Fibroblast of pulmonary artery (primary cell): ENCODE data around the gene SINHCAF.
"Not testable (repeated sequence)": the region's sequence is repeated elsewhere in the genome, so short reads cannot be mapped to it uniquely, and the experiment has no call there.

ENCODE experiments used
- DNase-seq: peaks from one replicate; pipeline ENCODE4 v3.0.0-alpha.2; 2010; ENCODE audit warnings: low read depth
- H3K4me3 ChIP-seq: replicated peaks from 2 replicates; pipeline ENCODE4 v1.5.1; 2011; ENCODE audit warnings: low read depth, mild to moderate bottlenecking, control low read depth, low read length, moderate library complexity
- CTCF ChIP-seq: IDR thresholded peaks from 2 replicates; pipeline ENCODE4 v1.5.1; 2011; ENCODE audit warnings: mild to moderate bottlenecking, control low read depth, low read length, inconsistent platforms; ENCODE audit errors: missing control alignments

Gene SINHCAF

GRCh38 chr12:31325877-31326631 lies at the start of gene SINHCAF:
TSS of gene SINHCAF (minus strand) at chr12:31326150. CDS start at chr12:31298204, 27,946 bp downstream.
- peak within 1 kb of the TSS; percentile 95 for H3K4me3 ChIP-seq
- no peak for TF ChIP-seq CTCF
- peak; percentile 98 for DNase-seq

- not testable (repeated sequence) for DNase-seq, H3K4me3 ChIP-seq
These were observed 49.5 kb upstream of the SINHCAF start for GRCh38 chr12:31375422-31375821.

GRCh38 chr12:31371256-31371620 lies 45.3 kb upstream of the SINHCAF start:
- TF ChIP-seq CTCF = no peak
- DNase-seq = no peak

DNA sequence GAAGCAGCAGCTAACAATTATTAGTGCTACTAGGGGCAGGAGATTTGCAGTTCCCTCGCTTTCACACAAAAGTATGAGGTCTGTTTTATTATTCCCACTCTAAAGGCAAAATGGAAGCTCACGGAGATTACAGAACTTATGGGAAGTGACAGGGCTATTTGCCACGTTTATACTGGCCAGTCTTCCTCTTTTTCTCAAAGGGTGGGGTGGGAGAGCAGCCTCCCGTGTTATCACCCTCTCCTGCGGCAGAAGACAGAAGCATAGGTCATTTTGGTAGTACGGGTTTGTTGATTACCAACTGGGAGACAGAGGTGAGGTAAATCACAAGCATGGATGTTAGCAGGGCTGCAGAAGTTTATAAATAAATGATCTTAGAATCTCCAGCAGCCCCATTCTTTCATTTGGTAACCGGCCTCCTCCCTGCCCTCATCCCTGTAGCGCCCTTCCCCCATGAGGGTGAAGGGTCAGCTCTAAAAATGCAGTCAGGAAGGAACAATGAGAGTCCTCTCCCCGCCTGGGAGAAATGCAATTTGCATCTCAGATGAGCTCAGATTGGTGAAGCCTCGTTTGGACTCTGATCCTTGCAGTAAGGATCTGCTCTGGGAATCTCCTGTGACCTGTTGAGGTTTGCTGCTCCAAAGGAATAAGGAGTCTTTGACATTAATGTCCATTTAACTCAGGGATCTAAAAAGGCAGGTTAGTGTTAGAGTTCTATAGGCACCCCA lies 44.7 kb upstream of the SINHCAF start:
- no peak for TF ChIP-seq CTCF
- peak; percentile 31 for DNase-seq

More at GRCh38 chr12:31371256-31371620, 45.3 kb upstream of the SINHCAF start:
- no peak overlapping the region for H3K4me3 ChIP-seq

DNA sequence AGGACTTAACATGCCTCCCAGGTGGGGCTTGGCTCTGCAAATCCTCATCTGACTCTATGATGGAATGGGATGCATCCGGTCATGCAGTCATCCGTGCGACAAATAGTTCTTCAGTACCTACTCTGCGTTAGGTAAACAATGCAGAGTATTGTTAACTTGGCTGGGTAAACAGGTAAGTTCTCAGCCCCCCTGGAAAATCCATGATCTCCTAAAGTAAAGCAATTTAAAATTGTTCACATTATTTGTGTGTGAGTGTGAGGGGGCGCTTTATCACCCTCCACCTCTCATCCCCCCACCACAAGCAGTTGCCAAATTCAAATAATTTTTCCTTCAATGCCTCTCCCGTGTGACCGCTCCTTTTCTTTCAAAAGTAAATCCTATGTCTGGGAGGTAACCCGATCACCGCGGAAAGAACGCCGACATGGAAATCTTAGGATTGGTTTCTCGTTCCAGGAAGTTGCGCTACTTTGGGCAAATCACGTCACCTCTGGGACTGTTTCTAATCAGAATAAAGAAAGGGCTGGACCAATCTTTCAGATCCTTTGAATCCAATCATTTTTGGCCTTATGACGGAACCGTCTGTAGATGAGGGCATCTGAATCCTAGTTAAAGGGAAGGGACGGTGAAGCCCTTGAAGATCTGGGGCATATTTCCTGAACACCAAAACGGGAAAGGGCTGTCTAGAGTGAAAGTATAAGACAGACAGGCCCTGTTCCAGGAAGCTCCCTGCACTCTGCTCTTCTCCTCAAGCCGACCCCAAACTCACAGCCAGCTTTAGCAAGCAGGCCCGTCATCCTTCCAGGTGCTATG lies 44.0 kb upstream of the SINHCAF start:
- peak overlapping the region; percentile 24 for H3K4me3 ChIP-seq
- DNase-seq = peak; percentile 75
- TF ChIP-seq CTCF = no peak

More for the DNA sequence above, 44.7 kb upstream of the SINHCAF start:
- peak overlapping the region; percentile 24 for H3K4me3 ChIP-seq

DNA sequence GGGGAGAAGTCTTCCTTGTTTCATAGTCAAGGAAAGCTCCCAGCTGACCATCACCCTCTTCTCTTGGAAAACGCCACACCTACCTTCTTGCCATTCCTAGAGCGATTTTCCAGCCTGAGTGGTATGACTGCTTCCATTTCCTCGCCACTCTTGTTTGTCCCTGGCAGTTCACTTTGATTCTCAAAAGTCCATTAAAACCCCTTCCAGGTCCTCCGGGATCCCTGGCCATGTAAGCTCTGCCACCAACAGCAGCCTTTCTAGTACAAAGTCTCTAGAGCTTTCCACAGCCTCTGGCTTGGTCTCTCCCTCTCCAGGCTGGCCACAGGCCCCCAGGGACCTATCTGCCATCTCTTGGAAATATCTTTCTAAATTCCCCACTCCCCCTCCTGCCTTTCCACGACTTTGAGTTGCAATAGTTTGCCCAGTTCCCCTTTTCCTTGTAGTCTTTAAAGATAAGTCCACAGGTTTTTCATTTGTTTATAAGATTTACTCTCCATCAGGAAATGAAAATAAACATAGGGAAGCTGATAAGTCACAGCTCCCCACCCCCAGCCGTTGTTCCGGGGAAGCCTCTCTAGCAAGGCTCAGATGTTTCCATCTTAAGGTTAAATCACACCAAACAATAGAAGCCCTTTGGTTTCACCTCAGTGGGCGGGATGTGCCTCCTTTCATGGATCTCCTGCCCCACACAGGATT lies 42.9 kb upstream of the SINHCAF start:
- no peak overlapping the region for H3K4me3 ChIP-seq
- no peak for DNase-seq
- no peak for TF ChIP-seq CTCF
